NCI-H1930 (cell line): ENCODE data around the gene ALDH18A1.
"Not testable (repeated sequence)": the region's sequence is repeated elsewhere in the genome, so short reads cannot be mapped to it uniquely, and the experiment has no call there.

Experiments used
- DNase-seq, 2 experiments: peaks; one replicate each; lab custom pipeline; 2025; lab: John Stamatoyannopoulos, UW

ALDH18A1 gene

DNA sequence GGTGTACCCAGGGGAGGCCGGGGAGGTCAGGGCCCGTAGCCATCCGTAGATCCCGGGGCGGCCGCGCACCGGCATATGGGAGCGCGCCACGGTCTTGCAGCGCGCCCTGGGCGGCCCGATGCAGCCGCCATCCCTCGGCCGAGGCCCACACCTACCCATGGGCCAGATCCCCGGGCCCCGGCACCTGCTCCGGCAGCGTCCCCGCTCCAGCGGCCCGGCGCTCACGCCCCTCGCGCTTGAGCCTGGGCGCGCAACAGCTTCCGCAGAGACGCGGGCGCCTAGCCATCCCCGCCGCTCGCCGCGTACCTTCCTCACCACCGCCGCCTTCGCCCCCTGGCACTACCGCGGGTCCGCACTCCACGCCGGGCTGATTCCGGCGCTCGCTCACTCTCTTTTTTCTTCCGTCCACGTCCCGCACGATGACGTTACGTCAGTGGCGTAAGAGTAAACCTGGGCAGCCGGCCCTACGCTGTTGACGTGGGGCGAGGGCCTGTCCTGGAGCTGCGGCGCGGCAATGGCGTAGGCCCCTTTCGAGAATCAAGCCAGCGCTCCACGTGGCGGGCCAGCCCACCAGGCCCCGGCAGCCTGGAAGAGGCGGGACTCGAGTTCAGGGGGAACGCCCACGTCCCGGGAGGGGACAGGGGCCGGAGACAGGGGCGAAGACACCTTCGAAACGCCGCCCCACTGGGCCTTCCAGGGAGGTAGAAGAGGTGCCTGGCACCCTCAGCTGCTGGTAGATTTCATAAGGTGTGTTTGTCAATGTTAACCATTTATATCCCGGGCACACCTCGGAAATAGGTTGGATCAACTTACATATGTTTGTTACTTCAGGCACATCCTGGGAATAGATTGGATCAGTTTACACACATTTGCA, at the start of gene ALDH18A1:
Gene ALDH18A1, minus strand, starts transcription at position 421 of the 874 bp plus-strand sequence. CDS start 3,334 bp downstream, outside the sequence.
- peak; percentile 58 to 63 for DNase-seq

DNA sequence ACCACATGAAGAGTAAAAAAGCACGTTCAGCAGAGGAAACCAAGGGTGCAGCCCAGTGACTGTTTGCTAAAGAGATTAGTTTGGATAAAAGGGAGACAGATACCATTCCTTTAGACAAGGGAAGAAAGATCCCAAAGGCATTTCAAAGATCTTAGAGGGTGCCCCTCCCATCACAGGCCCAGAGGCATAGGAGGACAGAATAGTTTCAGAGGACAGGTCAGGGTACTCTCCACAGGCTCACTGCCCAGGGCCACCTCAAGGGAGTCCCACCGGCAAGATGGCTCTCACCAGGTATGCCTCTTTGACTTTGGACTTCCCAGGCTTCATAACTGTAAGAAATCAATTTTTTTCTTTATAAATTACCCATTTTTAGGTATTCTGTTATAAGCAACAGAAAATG, 41.9 kb upstream of the ALDH18A1 start:
- DNase-seq, result no peak

DNA sequence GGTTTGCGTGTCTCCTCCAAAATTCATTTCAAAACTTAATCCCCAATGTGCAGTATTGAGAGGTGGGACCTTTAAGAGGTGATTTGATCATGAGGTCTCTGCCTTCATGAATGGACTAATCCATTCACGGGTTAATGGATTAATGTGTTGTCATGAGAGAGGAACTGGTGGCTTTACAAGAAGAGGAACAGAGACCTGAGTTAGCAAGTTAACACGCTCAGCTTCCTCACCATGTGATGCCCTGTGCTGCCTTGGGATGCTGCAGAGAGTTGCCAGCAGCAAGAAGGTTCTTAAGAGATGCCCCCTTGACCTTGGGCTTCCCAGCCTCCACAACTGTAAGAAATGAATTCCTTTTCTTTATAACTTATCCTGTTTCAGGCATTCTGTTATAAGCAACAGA, 40.9 kb upstream of the ALDH18A1 start:
- DNase-seq, result no peak

DNA sequence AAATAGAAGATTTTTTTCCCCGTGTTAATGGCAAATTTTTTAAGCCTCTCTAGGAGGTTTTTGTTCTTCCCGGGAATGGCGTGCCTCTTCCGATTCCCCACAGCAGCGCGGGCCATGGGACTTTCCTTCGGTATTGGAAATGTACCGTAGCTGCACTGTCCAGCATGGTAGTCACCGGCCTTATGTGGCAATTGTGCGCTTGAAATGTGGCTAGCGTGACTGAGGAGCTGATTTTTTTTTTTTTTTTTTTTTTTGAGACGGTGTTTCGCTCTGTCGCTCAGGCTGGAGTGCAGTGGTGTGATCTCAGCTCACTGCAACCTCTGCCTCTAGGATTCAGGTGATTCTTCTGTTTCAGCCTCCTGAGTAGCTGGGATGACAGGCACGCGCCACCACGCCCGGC, 38.2 kb upstream of the ALDH18A1 start:
- DNase-seq, result no peak

DNA sequence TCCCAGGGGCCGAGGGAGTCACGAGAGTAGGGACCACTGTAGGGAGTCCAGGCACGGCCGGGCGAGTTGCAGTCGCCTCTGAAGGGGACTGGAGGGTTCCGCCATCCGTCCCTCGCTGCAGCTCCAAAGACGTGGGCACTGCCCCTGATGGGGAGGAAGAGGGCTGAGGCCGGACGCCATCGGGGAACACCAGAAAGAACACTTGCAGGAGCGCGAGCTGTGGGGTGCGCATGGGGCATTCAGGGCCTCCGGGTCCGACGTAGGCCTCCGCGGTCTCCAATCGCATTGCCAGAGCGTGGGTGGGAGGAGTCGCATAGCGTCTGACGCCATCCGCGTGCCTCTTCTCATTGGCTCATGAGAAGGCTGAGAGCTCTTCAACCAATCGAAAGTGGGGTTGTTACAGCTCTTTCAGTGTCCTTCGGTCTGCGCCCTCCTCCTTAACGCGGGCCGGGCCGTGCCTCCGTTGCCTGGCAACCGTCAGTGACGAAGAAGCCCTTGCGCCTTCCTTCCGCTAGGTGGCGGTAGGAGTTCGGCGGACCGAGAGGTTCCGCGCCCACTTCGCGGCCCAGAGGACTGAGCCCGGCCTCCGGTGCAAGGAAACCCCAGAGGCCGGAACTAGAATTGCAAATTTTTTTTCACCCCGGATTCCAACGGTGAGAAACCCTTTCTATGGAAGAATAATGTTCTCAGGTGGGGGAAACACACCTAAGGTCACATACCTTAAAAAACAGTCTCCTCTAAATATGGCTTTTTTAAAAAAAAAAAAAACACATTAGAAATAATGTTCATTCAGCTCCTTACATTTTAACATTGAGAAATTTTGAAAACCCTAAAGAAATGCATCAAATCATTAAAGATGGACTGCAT, 37.4 kb upstream of the ALDH18A1 start, which contains the start of gene TCTN3:
Gene TCTN3, minus strand, starts transcription at position 260 of the 867 bp plus-strand sequence. Its CDS starts 28 bp downstream, at position 232.
- peak; percentile 91 to 94 for DNase-seq

DNA sequence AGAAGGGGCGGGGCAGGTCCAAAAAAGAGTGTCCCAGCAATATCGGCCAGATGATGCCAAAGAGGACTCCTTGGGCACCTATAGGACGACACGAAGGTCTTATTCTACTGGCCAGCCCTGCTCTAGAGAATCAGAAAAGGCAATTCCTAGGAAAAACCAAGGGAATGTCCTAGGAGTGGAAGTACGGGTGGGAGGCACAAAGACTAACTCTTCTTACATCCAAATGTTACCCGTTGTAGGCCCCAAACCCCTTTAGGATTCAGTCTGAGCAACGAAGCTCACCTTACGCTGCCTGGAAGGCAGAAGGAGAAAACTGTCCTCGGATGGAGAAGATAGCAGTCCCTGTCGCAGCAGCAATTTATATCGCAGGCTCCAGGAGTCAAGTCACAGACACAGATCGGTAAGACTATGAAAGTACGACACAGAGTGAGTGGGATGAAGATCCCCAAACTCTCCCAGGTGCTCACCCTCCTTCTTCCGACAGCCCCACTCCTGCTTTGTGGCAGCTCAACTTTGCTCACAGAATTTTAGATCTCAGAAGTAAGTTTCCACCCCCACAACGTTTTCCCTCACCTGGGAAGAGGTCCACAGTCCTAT, 36.7 kb upstream of the ALDH18A1 start:
- no peak for DNase-seq

DNA sequence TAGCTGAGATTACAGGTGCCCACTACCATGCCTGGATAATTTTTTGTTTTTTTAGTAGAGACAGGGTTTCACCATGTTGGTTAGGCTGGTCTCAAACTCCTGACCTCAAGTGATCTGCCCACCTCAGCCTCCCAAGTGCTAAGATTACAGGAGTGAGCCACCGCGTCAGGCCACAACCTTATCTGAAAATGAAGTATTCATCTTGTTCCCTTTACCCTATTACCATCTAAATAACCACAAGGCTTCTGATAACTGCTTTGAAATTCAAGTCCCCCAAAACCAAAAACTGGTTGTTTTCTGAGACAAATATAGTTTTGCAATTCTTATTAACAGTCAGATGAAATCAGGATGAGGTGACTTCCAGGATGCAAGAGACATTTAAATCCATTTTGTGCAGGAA, 34.8 kb upstream of the ALDH18A1 start:
- DNase-seq, result no peak

DNA sequence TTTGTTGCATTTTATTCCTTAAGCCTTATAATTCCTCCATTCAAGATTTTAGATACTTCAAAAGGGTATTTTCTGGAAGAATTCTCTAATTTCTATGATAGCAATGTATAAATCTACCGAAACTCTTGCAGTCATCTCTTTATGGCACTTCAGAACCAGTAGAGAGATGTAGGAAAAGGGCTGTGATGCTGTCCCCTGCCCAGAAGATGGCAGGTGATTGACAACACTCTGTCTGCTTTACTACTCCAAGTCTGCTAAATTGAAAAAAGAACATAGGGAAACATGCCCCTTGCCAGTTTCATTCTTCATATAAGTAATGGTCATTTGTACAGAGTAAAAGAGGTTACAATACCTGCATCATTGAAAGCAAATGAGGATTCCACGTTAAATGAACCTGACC, 32.1 kb upstream of the ALDH18A1 start:
- no peak for DNase-seq

DNA sequence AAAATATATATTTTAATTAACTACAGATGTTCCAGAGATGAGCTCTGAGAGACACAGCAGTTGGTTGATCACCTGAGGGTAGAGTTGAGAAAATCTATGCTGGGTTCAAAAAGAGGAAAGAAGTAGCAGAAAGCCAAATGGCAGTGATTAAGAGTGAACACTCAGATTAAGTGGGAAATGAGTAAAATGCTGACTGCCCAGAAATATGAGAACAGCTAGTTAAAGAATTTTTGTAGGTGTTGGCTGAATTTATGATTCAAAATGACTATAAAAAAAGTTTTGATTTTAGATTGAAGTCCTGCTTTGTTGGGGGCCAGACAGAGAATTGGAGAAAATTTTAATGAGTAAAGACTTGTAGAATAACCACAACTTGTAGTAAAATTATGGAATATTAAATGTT, 27.5 kb upstream of the ALDH18A1 start:
- DNase-seq, result no peak

DNA sequence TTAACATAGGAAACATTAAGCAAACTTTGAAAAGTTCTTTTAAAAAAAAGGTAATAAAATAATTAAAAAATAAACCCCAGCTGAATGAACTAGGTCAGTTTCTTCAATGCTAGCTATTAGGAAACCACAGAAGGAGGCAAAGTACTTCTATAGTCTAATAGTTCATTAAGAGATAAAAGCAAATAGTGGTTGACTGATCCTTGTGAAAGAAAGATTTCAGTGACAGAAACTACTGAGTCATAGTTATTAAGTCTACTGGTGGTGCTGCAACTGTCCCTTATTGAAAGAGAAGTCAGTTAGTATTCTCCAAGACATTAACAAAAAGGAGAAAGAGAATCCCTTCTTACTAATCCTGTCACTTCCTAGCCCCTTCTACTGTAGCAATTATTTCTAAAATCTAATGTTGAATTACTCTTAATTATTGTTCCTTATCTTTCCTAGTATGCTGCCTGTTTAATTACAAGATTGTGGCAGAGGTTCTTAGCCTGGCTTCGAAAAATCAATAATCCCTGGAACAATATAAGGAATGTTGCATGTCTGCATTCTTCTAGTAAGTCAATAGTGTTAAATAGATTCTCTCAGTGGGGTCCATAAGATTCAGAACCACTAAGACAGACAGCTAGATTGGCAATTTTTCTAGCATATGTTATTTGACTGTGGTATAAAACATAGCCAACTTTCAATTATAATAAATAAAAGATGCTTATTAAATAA, 19.0 kb upstream of the ALDH18A1 start:
- no peak for DNase-seq

DNA sequence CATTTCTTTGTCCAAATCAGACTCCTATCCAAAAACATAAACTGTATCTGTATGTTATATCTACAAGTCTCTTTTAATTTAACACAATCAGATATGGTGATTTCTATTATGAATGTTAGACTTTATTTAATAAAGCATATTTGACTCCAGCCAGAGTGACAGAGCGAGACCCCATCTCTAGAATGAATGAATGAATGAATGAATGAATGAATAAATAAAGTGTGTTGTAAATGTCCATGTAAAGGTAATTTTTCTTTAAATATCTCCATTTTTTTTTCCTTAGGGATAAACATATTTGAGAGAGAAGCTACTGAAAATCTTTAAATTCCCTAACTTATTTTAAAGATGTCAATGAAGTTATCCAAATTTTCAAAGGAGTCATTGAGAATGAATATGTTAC, 18.1 kb upstream of the ALDH18A1 start:
- no peak for DNase-seq

DNA sequence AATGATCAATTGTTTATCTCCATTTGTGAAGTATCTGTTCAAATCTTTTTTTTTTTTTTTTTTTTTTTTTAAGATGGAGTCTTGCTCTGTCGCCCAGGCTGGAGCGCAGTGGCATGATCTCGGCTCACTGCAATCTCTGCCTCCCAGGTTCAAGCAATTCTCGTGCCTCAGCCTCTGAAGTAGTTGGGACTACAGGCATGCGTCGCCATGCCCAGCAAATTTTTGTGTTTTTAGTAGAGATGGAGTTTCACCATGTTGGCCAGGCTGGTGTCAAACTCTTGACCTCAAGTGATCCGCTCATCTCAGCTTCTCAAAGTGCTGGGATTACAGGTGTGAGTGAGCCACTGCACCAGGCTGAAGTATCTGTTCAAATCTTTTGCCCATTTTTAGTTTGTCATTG, 16.1 kb upstream of the ALDH18A1 start:
- DNase-seq, result not testable (repeated sequence)

DNA sequence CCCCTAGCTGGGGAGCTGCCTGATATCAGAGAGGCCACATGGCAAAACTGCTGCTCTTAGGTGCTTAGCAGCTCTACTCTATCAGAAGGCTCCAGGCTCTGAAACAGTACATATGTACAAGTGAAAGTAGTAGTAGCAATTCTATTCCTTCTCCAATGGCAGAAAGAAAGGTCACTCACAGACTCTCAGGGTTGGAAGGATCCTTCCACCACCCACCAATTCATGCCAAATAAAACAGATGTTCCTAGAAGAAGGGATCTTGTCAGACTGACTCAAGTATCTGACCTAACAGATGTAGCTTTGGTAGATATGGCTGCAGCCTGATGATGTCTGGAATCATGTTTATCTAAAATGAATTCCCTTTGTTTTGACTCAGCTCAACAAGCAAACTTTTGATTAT, 8.0 kb upstream of the ALDH18A1 start:
- no peak for DNase-seq

DNA sequence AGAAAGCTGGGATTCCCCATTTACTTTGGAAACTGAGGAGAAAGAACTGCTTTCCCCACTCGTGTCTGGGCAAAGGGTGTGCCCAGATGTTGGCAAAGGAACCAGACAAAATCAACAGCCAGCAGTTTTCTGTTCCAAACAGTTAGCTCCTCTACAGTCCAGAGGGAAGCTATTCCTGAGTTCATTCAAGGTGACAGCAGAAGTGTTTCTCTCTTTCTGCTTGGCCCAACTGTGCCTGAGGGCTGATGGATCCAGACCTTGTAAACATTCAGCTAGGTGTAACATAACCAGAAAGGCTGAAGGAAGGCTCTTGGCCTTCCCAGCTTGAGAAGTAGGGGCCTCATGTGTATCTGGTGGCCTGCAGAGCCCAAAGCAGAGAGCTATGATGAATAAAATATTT, 7.0 kb upstream of the ALDH18A1 start:
- no peak for DNase-seq

DNA sequence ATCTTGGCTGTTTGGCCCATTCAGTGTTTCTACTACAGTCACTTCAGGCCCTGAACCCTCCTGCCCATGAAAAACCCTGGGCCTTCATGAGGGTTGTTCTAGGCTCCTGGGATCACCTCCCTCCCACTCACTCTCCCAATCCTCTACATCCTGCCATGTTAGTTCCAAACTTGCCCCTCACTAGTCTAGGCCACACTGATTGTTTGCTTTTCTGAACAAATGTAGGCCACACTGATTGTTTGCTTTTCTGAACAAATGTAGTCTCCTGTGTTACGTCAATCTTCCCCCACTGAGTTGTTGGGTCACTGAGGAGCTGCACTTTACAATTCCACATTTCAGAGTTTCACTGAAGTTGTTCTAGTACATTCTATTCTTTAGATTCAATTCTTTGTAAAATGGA, 5.3 kb upstream of the ALDH18A1 start:
- DNase-seq, result no peak

DNA sequence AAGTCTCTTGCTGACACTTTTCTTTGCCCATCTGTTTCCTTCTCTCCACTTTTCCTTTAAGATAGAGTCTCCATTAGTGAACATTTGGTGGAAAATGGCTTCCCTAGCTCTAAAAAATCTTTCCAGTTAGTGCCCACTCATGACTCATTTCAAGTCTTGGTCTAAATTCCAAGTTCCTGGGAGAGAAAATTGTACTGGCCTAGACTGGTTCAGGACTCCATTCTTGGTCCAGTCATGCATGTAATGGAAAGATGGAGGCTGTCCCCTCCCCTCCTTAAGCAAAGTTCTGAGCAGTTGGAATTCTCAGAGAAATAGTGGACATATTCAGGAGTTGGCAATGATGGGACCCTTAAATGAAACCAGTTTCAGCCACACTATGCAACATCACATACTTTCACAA, 3.8 kb upstream of the ALDH18A1 start:
- DNase-seq, result no peak

DNA sequence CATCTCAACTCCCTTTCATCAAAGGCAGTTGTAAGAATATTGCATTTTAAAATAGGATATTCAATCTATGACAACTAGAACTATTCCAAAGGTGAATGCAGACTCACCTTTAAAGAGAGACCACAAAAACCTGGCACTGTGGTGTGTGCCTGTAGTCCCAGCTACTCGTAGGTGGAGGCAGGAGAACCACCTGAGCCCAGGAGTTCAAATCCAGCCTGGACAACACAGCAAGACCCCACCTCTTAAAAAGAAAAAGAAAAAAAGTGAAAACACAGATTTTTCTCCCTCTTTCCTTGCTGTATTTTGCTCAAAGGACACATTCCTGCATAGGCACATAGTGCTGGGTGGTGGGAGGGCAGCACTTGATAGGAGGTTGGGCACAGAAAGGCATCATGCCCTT, 739 bp upstream of the ALDH18A1 start:
- no peak for DNase-seq

DNA sequence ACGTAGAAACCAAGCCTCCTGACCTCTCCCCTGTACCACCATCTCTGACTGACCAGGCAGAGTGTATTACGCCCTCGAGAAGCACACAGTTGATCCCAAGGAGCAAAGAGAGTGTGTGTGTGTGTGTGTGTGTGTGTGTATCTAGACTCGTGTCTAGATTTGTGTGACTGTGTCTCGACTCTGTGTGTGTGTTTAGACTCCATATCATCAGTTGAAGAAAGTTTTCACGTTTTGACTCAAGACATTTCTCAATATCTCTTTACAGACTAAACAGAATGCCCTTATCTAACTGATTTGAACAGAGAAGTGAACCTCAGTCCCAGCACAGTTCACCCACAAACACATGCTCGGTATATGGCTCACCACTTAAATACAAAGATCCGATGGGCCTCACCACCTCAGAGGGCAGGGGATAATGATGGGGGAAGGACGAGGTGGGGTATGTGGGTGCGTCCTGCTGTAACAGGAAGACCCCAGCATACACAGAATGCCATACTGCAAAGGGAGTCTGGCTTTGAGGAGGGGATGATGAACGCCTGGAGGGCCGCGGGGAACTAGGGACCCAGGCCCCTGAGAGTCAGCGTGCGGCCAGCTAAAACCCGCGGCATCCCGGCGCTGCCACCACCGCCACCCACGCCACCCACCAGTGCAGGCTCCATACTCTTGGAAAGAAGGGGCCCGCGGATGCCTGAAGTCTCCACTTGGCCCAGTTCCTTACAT, 780 bp downstream of the ALDH18A1 start:
- DNase-seq, result no peak

DNA sequence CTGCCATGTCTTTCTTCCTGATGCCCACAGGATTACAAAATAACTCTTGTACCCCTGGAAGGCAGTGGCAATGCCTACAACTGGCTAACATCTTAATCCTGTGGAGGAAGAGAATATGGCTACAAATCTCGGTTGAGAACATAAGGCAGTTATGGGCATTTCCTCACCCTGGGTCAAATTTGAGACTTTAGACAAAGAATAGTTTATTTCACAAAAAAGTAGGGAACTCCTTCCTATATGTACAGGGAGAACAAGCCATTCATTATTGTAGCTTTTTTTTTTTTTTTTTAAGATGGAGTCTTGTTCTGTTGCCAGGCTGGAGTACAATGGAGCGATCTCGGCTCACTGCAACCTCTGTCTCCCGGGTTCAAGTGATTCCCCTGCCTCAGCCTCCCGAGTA, 2.6 kb downstream of the ALDH18A1 start:
- DNase-seq, result no peak

DNA sequence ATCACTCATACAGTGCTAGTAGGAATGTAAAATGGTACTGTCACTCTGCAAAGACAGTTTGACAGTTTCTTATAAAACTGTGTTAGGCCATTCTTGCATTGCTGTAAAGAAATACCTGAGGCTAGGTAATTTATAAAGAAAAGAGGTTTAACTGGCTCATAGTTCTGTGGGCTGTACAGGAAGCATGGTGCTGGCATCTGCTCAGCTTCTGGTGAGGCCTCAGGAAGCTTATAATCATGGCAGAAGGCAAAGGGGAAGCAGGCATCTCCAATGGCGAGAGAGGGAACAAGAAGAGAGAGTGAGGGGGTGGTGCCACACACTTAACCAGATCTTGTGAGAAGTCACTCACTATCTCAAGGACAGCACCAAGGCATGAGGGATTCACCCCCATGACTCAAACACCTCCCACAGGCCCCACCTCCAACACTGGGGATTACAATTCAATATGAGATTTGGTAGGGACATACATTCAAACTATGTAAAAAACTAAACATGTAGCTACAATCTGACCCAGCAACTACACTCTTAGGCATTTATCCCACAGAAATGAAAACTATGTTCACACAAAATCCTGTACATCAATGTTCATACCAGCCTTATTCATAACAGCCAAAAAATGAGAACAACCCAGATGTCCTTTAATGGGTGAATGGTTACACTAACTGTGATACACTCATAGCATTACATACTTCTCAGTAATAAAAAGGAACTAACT, 5.0 kb downstream of the ALDH18A1 start:
- no peak for DNase-seq

DNA sequence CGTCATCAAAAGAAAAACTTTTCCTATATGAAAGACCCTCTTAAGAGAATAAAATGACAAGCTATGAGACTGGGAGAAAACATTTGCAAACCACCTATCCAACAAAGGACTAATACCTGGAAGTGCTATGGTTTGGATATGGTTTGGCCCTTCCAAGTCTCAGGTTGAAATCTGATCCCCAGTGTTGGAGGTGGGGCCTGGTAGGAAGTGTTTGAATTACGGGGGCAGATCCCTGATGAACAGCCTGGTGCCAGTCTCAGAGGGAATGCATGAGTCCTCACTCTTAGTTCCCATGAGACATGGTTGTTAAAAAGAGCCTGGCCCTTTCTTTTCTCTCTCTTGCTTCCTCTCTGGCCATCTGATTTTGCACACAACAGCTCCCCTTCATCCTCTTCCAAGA, 6.3 kb downstream of the ALDH18A1 start:
- DNase-seq, result no peak
